HUES48 (cell line): ENCODE measurements around the gene SAMD11.

ENCODE experiments used
- H3K27ac ChIP-seq: one replicate; pipeline ENCODE4 v1.7.0; 2013; ENCODE audit warnings: low read depth, low read length, inconsistent platforms
- H3K27me3 ChIP-seq: 2 replicates; pipeline ENCODE4 v1.6.1; 2013; ENCODE audit warnings: mild to moderate bottlenecking, low read length; ENCODE audit not compliant: control insufficient read depth, insufficient read depth
- H3K36me3 ChIP-seq: 2 replicates; pipeline ENCODE4 v1.6.1; 2013; ENCODE audit warnings: low read length; ENCODE audit not compliant: control insufficient read depth, insufficient read depth
- H3K4me1 ChIP-seq: 2 replicates; pipeline ENCODE4 v1.6.1; 2013; ENCODE audit warnings: mild to moderate bottlenecking, low read length; ENCODE audit not compliant: control insufficient read depth, insufficient read depth
- H3K4me3 ChIP-seq: 2 replicates; pipeline ENCODE4 v1.5.1; 2013; ENCODE audit warnings: mild to moderate bottlenecking, low read depth, low read length
- H3K9ac ChIP-seq: 2 replicates; pipeline ENCODE4 v1.6.1; 2013; ENCODE audit warnings: mild to moderate bottlenecking, low read depth, low read length, moderate library complexity
- H3K9me3 ChIP-seq: 2 replicates; pipeline ENCODE4 v1.6.1; 2013; ENCODE audit warnings: low read length; ENCODE audit not compliant: control insufficient read depth, insufficient read depth

Gene SAMD11

GRCh38 chr1:914131-914890 lies 9.4 kb upstream of the SAMD11 start:
- Histone ChIP-seq H3K9me3 (no peaks in the 10 kb centered on the region), H3K27me3 (peaks cover 88% of the 10 kb centered on the region), H3K36me3 (no peaks in the 10 kb centered on the region), H3K4me1 (no peaks in the 10 kb centered on the region; the same call in 1 of the 2 replicates), H3K27ac (no peak overlapping the region), H3K4me3 (no peak overlapping the region), H3K9ac (no peak overlapping the region)

GRCh38 chr1:914891-915280 lies 8.8 kb upstream of the SAMD11 start:
- Histone ChIP-seq H3K36me3 (no peaks in the 10 kb centered on the region), H3K27ac (no peak overlapping the region), H3K9ac (no peak overlapping the region), H3K27me3 (peaks cover 94% of the 10 kb centered on the region), H3K4me1 (no peaks in the 10 kb centered on the region; the same call in 1 of the 2 replicates), H3K9me3 (no peaks in the 10 kb centered on the region), H3K4me3 (no peak overlapping the region)

- H3K4me3 ChIP-seq = no peak overlapping the region
- no peaks in the 10 kb centered on the region for H3K36me3 ChIP-seq
- H3K4me1 ChIP-seq = peaks cover 3% of the 10 kb centered on the region; the same call in 1 of the 2 replicates
- peaks cover 95% of the 10 kb centered on the region for H3K27me3 ChIP-seq
- no peaks in the 10 kb centered on the region for H3K9me3 ChIP-seq
- H3K9ac ChIP-seq = no peak overlapping the region
- no peak overlapping the region for H3K27ac ChIP-seq
Measured at GRCh38 chr1:915295-916172, 8.2 kb upstream of the SAMD11 start.

GRCh38 chr1:916173-917075 lies 7.3 kb upstream of the SAMD11 start:
- no peak overlapping the region for H3K27ac ChIP-seq
- H3K4me1 ChIP-seq = peaks cover 10% of the 10 kb centered on the region
- H3K27me3 ChIP-seq = peaks cover 95% of the 10 kb centered on the region
- no peaks in the 10 kb centered on the region for H3K9me3 ChIP-seq
- H3K36me3 ChIP-seq = no peaks in the 10 kb centered on the region
- no peak overlapping the region for H3K9ac ChIP-seq
- no peak overlapping the region for H3K4me3 ChIP-seq

- Histone ChIP-seq H3K9ac (no peak overlapping the region), H3K27me3 (peaks cover 95% of the 10 kb centered on the region), H3K4me1 (peaks cover 11% of the 10 kb centered on the region), H3K36me3 (no peaks in the 10 kb centered on the region), H3K27ac (no peak overlapping the region), H3K4me3 (no peak overlapping the region), H3K9me3 (no peaks in the 10 kb centered on the region)
Measured at GRCh38 chr1:917076-917459, 6.7 kb upstream of the SAMD11 start.

- Histone ChIP-seq H3K4me1 (peaks cover 11% of the 10 kb centered on the region), H3K27ac (no peak overlapping the region), H3K27me3 (peaks cover 95% of the 10 kb centered on the region), H3K4me3 (no peak overlapping the region), H3K9me3 (no peaks in the 10 kb centered on the region), H3K9ac (no peak overlapping the region), H3K36me3 (no peaks in the 10 kb centered on the region)
Measured at GRCh38 chr1:917466-918091, 6.1 kb upstream of the SAMD11 start.

GRCh38 chr1:918353-918752 lies 5.4 kb upstream of the SAMD11 start:
- H3K27me3 ChIP-seq = peaks cover 95% of the 10 kb centered on the region
- peaks cover 11% of the 10 kb centered on the region for H3K4me1 ChIP-seq
- H3K9me3 ChIP-seq = no peaks in the 10 kb centered on the region
- H3K36me3 ChIP-seq = no peaks in the 10 kb centered on the region
- H3K27ac ChIP-seq = no peak overlapping the region
- H3K4me3 ChIP-seq = no peak overlapping the region
- no peak overlapping the region for H3K9ac ChIP-seq

- no peak overlapping the region for H3K4me3 ChIP-seq
- peaks cover 11% of the 10 kb centered on the region for H3K4me1 ChIP-seq
- H3K27me3 ChIP-seq = peaks cover 95% of the 10 kb centered on the region
- H3K9me3 ChIP-seq = no peaks in the 10 kb centered on the region
- no peak overlapping the region for H3K9ac ChIP-seq
- no peak overlapping the region for H3K27ac ChIP-seq
- no peaks in the 10 kb centered on the region for H3K36me3 ChIP-seq
Measured at GRCh38 chr1:918843-919242, 4.9 kb upstream of the SAMD11 start.

- H3K4me1 ChIP-seq = peaks cover 11% of the 10 kb centered on the region
- peaks cover 96% of the 10 kb centered on the region for H3K27me3 ChIP-seq
- no peaks in the 10 kb centered on the region for H3K9me3 ChIP-seq
- no peak overlapping the region for H3K4me3 ChIP-seq
- no peak overlapping the region for H3K27ac ChIP-seq
- no peaks in the 10 kb centered on the region for H3K36me3 ChIP-seq
- no peak overlapping the region for H3K9ac ChIP-seq
Measured at GRCh38 chr1:919271-919872, 4.4 kb upstream of the SAMD11 start.

- Histone ChIP-seq H3K27me3 (peaks cover 99% of the 10 kb centered on the region), H3K4me3 (no peak overlapping the region)
Measured at GRCh38 chr1:920010-920409, 3.7 kb upstream of the SAMD11 start.

More at GRCh38 chr1:920010-920409, 3.7 kb upstream of the SAMD11 start:
- H3K9ac ChIP-seq = no peak overlapping the region
- peaks cover 11% of the 10 kb centered on the region for H3K4me1 ChIP-seq
- no peaks in the 10 kb centered on the region for H3K36me3 ChIP-seq
- no peaks in the 10 kb centered on the region for H3K9me3 ChIP-seq
- H3K27ac ChIP-seq = no peak overlapping the region
